Parathyroid adenoma (tissue), 2 donors: ENCODE measurements around the gene HORMAD2.
"Not testable (repeated sequence)": the region's sequence is repeated elsewhere in the genome, so short reads cannot be mapped to it uniquely, and the experiment has no call there.

ENCODE experiments used
- H2AFZ ChIP-seq: fragments of 300-600 bp; sonication (generic); one replicate; pipeline ENCODE4 v1.7.0; 2017; ENCODE audit warnings: antibody characterized with exemption, mild to moderate bottlenecking
- H3K27ac ChIP-seq: fragments of 300-600 bp; sonication (generic); one replicate; pipeline ENCODE4 v1.7.0; 2017
- H3K27me3 ChIP-seq: fragments of 300-600 bp; sonication (generic); one replicate; pipeline ENCODE4 v1.7.0; 2017; ENCODE audit warnings: low read length; ENCODE audit not compliant: control insufficient read depth, insufficient read depth
- H3K36me3 ChIP-seq: fragments of 300-600 bp; sonication (generic); one replicate; pipeline ENCODE4 v1.7.0; 2017; ENCODE audit warnings: low read length; ENCODE audit not compliant: control insufficient read depth, insufficient read depth
- H3K4me1 ChIP-seq: fragments of 300-600 bp; sonication (generic); one replicate; pipeline ENCODE4 v1.7.0; 2017; ENCODE audit warnings: control low read depth
- H3K4me2 ChIP-seq: fragments of 300-600 bp; sonication (generic); one replicate; pipeline ENCODE4 v1.7.0; 2017; ENCODE audit warnings: low read length
- H3K4me3 ChIP-seq: fragments of 300-600 bp; sonication (generic); one replicate; pipeline ENCODE4 v1.7.0; 2017; ENCODE audit warnings: low read depth, low read length
- H3K79me2 ChIP-seq: fragments of 300-600 bp; sonication (generic); one replicate; pipeline ENCODE4 v1.7.0; 2017; ENCODE audit warnings: control low read depth
- H3K9ac ChIP-seq: fragments of 300-600 bp; sonication (generic); one replicate; pipeline ENCODE4 v1.7.0; 2017; ENCODE audit warnings: mild to moderate bottlenecking
- H3K9me3 ChIP-seq: fragments of 300-600 bp; sonication (generic); one replicate; pipeline ENCODE4 v1.7.0; 2017; ENCODE audit warnings: low read length; ENCODE audit not compliant: control insufficient read depth
- CTCF ChIP-seq: fragments of 300-600 bp; sonication (generic); IDR thresholded peaks from one replicate; pipeline ENCODE4 v1.7.0; 2017; ENCODE audit warnings: antibody characterized with exemption, mild to moderate bottlenecking
- donor health status: primary hyperparathyroidism.

Gene HORMAD2

GRCh38 chr22:30212363-30212995, 132.2 kb downstream of the HORMAD2 start:
- no peak overlapping the region for H3K4me2 ChIP-seq
- H3K79me2 ChIP-seq = no peaks in the 10 kb centered on the region
- H3K4me1 ChIP-seq = no peaks in the 10 kb centered on the region
- no peaks in the 10 kb centered on the region for H3K9me3 ChIP-seq
- H3K4me3 ChIP-seq = no peak overlapping the region
- no peak overlapping the region for H2AFZ ChIP-seq
- no peak overlapping the region for H3K27ac ChIP-seq
- H3K27me3 ChIP-seq = no peaks in the 10 kb centered on the region
- H3K36me3 ChIP-seq = no peaks in the 10 kb centered on the region
- H3K9ac ChIP-seq = no peak overlapping the region
- no peak for TF ChIP-seq CTCF

GRCh38 chr22:30212996-30213441, 132.8 kb downstream of the HORMAD2 start:
- no peaks in the 10 kb centered on the region for H3K79me2 ChIP-seq
- no peaks in the 10 kb centered on the region for H3K36me3 ChIP-seq
- H3K4me3 ChIP-seq = no peak overlapping the region
- TF ChIP-seq CTCF = no peak
- no peaks in the 10 kb centered on the region for H3K9me3 ChIP-seq
- H3K4me2 ChIP-seq = no peak overlapping the region
- H3K9ac ChIP-seq = no peak overlapping the region
- no peaks in the 10 kb centered on the region for H3K27me3 ChIP-seq
- no peak overlapping the region for H3K27ac ChIP-seq
- no peaks in the 10 kb centered on the region for H3K4me1 ChIP-seq
- H2AFZ ChIP-seq = no peak overlapping the region

- H3K4me2 ChIP-seq = no peak overlapping the region
- H2AFZ ChIP-seq = no peak overlapping the region
- no peaks in the 10 kb centered on the region for H3K79me2 ChIP-seq
- H3K27ac ChIP-seq = no peak overlapping the region
- no peaks in the 10 kb centered on the region for H3K4me1 ChIP-seq
- H3K9me3 ChIP-seq = no peaks in the 10 kb centered on the region
- no peak overlapping the region for H3K4me3 ChIP-seq
- no peaks in the 10 kb centered on the region for H3K27me3 ChIP-seq
- no peak overlapping the region for H3K9ac ChIP-seq
- TF ChIP-seq CTCF = no peak
- no peaks in the 10 kb centered on the region for H3K36me3 ChIP-seq
Measured at GRCh38 chr22:30214703-30215407, 134.6 kb downstream of the HORMAD2 start.

GRCh38 chr22:30216272-30216671, 136.0 kb downstream of the HORMAD2 start:
- H3K4me2 ChIP-seq, H3K4me1 ChIP-seq: not testable (repeated sequence)

GRCh38 chr22:30216710-30217109, 136.4 kb downstream of the HORMAD2 start:
- no peaks in the 10 kb centered on the region for H3K4me1 ChIP-seq
- no peak overlapping the region for H3K4me2 ChIP-seq
- H2AFZ ChIP-seq = no peak overlapping the region
- H3K36me3 ChIP-seq = no peaks in the 10 kb centered on the region
- H3K4me3 ChIP-seq = no peak overlapping the region
- no peak overlapping the region for H3K9ac ChIP-seq
- H3K27ac ChIP-seq = no peak overlapping the region
- no peak for TF ChIP-seq CTCF
- H3K27me3 ChIP-seq = no peaks in the 10 kb centered on the region
- H3K9me3 ChIP-seq = no peaks in the 10 kb centered on the region
- H3K79me2 ChIP-seq = no peaks in the 10 kb centered on the region

More at GRCh38 chr22:30216272-30216671, 136.0 kb downstream of the HORMAD2 start:
- not testable (repeated sequence) for H3K27me3 ChIP-seq, H2AFZ ChIP-seq, H3K36me3 ChIP-seq, H3K9ac ChIP-seq, H3K27ac ChIP-seq, H3K9me3 ChIP-seq, H3K4me3 ChIP-seq, H3K79me2 ChIP-seq
